GM19239 (cell line): ENCODE data around the gene LRRC37A3.
"Not testable (repeated sequence)": the region's sequence is repeated elsewhere in the genome, so short reads cannot be mapped to it uniquely, and the experiment has no call there.

Experiments used
- DNase-seq: peaks from one replicate; pipeline ENCODE4 v3.0.0; 2011; ENCODE audit warnings: low spot score; ENCODE audit not compliant: insufficient read length
- FAIRE-seq: peaks from 2 replicates; lab custom pipeline; 2011; peaks lifted over from hg19 to GRCh38; lab: Jason Lieb, UNC

The LRRC37A3 gene

GRCh38 chr17:64840960-64841359 lies 78.3 kb downstream of the LRRC37A3 start:
- FAIRE-seq, DNase-seq: not testable (repeated sequence)

GRCh38 chr17:64838513-64838912 lies 80.8 kb downstream of the LRRC37A3 start:
- FAIRE-seq, DNase-seq: not testable (repeated sequence)

DNA sequence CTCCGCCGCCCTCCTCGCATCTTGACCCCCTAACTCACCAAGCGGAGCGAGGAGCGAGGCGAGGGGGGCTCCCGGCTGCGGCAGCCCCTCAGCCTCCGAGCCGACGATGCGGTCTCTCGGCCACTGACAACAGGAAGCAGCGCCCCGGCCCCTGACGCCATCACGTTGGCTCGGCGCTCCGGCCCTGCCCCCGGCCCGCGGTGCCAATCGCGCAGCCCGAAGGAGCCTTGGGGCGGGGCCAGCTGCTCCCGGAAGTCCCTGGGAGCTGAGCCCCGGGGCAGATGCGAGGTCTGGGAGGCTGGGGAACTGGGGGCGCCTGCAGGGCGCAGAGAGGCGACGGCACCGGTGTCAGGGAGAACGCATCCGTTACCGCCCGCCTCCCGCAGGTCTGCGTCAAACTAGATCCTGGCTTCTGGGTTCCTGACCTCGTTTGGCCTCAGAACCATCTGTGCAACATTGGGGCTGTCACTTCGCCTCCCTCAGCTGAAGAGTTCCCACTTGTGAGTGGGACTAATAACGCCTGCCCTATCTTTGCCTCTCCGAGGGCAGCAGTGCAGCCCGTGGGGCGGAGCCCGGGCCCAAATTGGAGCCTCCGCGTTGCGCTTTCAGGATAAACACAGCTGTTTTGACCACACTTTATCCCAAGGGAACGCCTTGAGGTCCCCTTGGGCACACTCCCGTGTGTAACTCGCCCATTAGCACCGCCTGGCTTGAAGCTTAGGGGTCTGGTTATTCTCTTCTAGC lies 82.1 kb downstream of the LRRC37A3 start:
- DNase-seq (peak; percentile 65), FAIRE-seq (peak; percentile 90)

DNA sequence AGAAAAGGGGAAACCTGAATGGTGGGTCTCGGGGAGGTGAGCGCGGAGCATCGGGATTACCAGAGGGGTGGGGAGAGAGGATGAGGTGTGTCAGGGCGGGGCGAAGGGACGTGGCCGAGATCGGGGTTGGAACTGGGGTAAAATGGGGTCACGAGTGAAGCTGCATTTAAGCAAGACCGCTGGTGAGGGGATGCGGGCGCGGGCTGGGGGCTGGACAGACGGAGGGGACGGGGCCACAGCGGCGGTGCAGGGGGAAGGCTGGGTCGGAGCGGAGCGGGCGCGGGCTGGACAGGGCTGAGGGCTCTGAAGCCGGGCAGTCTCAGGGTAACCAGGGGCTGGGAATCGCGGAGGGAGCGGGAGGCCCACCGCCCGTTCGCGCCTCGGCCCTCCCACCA lies 82.7 kb downstream of the LRRC37A3 start:
- FAIRE-seq, DNase-seq: not testable (repeated sequence)

DNA sequence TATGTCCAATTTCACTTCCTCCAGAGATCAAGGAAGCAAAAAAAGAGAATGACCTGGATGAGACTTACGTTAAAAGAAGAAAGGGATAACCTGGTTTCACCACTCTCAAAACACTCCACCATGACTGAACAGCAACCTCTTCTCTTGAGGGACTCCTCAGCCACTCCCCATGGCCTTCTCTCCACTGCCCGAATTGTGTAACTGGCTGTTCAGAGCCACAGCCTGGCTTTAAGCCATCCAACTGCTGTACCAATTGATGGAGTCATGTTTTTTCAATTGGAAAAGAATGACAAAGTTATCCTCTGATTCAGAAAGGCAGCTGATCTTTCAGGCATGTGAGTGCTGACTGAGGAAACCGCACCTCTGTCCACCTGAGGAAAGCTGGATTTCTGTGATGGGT lies 85.2 kb downstream of the LRRC37A3 start:
- not testable (repeated sequence) for FAIRE-seq, DNase-seq

- DNase-seq, FAIRE-seq: not testable (repeated sequence)
These were observed 88.6 kb downstream of the LRRC37A3 start for GRCh38 chr17:64830631-64831040.

DNA sequence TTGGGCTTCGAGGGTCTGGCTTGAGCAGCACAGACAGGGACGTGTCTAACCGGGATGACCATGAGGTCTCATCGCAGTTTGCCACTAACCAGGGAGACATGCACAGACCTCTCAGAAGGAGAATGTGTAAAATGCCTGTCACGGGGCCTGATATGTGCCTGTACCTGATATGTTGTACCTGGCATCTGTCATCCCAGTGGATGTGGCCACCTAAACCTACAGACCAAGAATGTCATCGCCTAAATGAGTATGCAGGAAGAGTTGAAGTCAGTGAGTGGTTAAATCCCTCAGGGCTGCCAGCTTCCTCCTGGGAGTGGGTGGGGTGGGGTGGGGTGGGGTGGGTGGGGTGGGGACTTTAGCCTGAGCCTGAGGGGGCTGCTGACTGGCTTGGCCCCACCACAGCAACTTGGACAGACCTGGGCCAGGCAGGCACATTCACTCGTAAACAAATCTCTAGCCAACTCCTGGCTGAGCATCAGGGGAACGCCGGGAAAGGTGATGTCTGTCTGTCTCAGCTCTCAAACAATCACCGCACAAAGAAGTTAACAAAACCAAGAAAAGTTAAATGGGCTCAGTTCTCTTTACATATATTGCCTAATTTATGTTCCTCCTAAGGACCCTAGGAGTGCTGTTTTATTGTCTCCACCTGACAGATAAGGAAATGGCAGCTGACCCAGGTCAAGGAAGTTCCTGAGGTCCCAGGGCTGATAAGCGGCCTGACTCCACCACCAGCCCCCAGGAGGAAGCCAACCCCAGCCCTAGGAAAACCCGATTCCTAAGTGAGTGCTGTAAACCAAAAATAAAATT lies 89.3 kb downstream of the LRRC37A3 start:
- not testable (repeated sequence) for DNase-seq, FAIRE-seq

DNA sequence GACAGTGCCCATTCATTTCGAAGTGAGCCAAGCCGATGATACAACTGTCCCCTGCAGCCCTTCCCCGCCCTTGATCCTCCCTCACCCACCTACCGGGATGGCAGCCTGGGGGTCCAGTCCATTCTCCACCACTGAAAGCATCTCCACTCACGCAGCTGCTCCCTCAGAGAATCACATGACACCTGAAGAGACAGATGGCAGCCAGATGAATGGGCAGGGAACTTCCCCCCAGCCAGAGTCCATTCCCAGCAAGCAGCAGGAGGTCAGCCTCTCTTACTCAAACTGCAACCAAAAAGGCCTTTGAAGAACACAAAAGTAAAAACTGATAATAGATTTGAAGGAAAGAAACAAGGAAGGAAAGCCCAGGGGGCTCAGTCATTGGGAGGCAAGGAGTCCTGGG lies 90.2 kb downstream of the LRRC37A3 start:
- not testable (repeated sequence) for DNase-seq, FAIRE-seq

GRCh38 chr17:64818904-64819303 lies 100.4 kb downstream of the LRRC37A3 start:
- DNase-seq, FAIRE-seq: not testable (repeated sequence)

GRCh38 chr17:64815833-64816198 lies 103.5 kb downstream of the LRRC37A3 start:
- not testable (repeated sequence) for DNase-seq, FAIRE-seq

DNA sequence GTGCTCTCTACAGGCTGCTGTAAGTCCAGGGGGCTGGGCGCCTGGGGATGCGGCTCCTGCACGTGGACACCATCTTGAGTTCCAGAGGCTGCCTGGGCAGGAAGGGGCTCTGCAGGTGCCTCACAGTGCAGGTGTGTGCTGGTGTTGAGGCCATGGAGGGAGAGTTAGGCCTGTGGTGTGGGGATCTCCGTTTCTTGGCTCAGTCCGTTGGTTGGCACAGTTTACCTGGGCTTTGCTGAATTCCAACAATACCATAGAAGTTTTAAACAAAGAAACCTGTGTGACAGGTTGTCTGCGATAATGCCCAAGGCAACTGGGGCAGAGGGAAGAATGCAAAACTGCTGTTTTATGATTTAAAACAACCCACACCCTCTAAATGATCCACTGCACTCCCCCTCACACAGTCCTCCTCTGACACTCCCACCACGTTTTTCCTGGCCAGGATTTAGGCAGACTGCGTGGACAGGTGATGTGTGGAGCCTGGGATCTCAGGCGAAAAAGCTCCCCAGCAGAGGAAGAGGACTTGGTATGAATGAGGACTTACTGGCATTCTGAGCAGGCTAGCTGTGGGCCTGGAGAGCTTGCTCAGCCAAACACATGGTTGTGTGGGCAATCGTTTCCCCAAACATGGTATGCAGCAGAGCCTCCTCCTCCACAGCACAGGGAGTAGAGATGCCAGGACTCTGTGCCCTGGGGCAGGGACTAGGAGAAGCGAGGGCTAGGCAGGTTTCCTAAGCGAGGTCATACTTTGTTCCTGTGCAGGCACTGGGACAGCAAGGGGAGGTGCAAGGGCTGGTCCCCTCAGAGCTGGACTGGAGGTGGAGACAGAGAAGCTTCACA lies 104.1 kb downstream of the LRRC37A3 start:
- not testable (repeated sequence) for FAIRE-seq, DNase-seq

GRCh38 chr17:64808178-64808977 lies 110.9 kb downstream of the LRRC37A3 start:
- DNase-seq = not testable (repeated sequence)
- FAIRE-seq = peak; percentile 86
